ENCODE measurements around the gene PIGT. TPM values are rescaled to one million over a fixed set of nuclear protein-coding genes. Genes with fewer than 3 reads are reported as not detected.
A peak's percentile ranks its signal among the peaks of the same experiment; 100 is the strongest.

The PIGT gene
- total RNA-seq, 1 experiment from 2014 or later: 108 TPM

GRCh38 chr20:45469336-45470261 is 53.7 kb downstream of the PIGT start, which contains the start of gene WFDC2:
TSS of gene WFDC2 (plus strand) at chr20:45469753. CDS start at chr20:45469782, 29 bp downstream.
- in situ Hi-C loops (cut with HindIII; ENCODE audit: low pct_unique_long_range_greater_than_20kb, low sequenced_read_pairs): no loop called here
- BruUV-seq (replicated peaks): no TSS peak
- ChIA-PET POLR2A (no interaction called here), CTCF (interaction anchor here (0.5 to 1.4 kb wide), 3 partner anchors 9 to 147 kb away, joined by 3 to 4 read pairs (median 3); no protein-coding TSS in a partner anchor)
- peaks cover 6% of the 10 kb centered on the region for H3K4me1 ChIP-seq (ENCODE audit: control insufficient read depth, insufficient read depth, low read length)
- no peak within 1 kb of the TSS for H3K27ac ChIP-seq (ENCODE audit: low read length)
- H3K9me3 ChIP-seq (ENCODE audit: control insufficient read depth, insufficient read depth, low read depth, low read length): no peaks in the 10 kb centered on the region
- intact Hi-C loops (cut with micrococcal nuclease; ENCODE audit: unreplicated experiment): no loop called here
- TF ChIP-seq CTCF (IDR thresholded peaks at IDR 0.05): peak; percentile 38; the same call in 1 of the 2 replicates
- peak; percentile 36; the same call in 1 of the 2 replicates for TF ChIP-seq TCF7L2 (IDR thresholded peaks at IDR 0.05; ENCODE audit: low read depth, low read length)
- TF ChIP-seq SIN3A (IDR thresholded peaks at IDR 0.05; ENCODE audit: borderline replicate concordance, insufficient read depth, low read depth, low read length): no peak
- TF ChIP-seq POLR2AphosphoS5 (IDR thresholded peaks at IDR 0.05; ENCODE audit: low read depth, low read length): no peak
- no peak for TF ChIP-seq REST (IDR thresholded peaks at IDR 0.05; ENCODE audit: insufficient read depth in 1 of 2, low read depth in 2 of 2, low read length in 1 of 2)
- H3K27me3 ChIP-seq (ENCODE audit: control insufficient read depth, insufficient read depth, low read length): peaks cover 14% of the 10 kb centered on the region; the same call in 1 of the 2 replicates
- ATAC-seq (peak; percentile 64), DNase-seq (ENCODE audit: low read depth, low spot score) (no peak)
- no peaks in the 10 kb centered on the region for H3K36me3 ChIP-seq (ENCODE audit: control insufficient read depth, insufficient read depth, low read length)
- H3K4me3 ChIP-seq (ENCODE audit: low read depth in 2 of 2, low read length in 2 of 2): peak within 1 kb of the TSS; percentile 42 to 64

- no TSS peak for BruUV-seq (replicated peaks)
- DNase-seq (ENCODE audit: low read depth, low spot score): no peak
- Histone ChIP-seq H3K4me1 (ENCODE audit: control insufficient read depth, insufficient read depth, low read length) (peaks cover 6% of the 10 kb centered on the region), H3K27me3 (ENCODE audit: control insufficient read depth, insufficient read depth, low read length) (peaks cover 14% of the 10 kb centered on the region; the same call in 1 of the 2 replicates), H3K27ac (ENCODE audit: low read length) (no peak overlapping the region), H3K9me3 (ENCODE audit: control insufficient read depth, insufficient read depth, low read depth, low read length) (no peaks in the 10 kb centered on the region), H3K4me3 (ENCODE audit: low read depth in 2 of 2, low read length in 2 of 2) (peak overlapping the region; percentile 42 to 64), H3K36me3 (ENCODE audit: control insufficient read depth, insufficient read depth, low read length) (no peaks in the 10 kb centered on the region)
- TF ChIP-seq POLR2AphosphoS5 (IDR thresholded peaks at IDR 0.05; ENCODE audit: low read depth, low read length): no peak
- TF ChIP-seq TCF7L2 (IDR thresholded peaks at IDR 0.05; ENCODE audit: low read depth, low read length): no peak
- no peak for TF ChIP-seq CTCF (IDR thresholded peaks at IDR 0.05)
- TF ChIP-seq SIN3A (IDR thresholded peaks at IDR 0.05; ENCODE audit: borderline replicate concordance, insufficient read depth, low read depth, low read length): no peak
- no peak for TF ChIP-seq REST (IDR thresholded peaks at IDR 0.05; ENCODE audit: insufficient read depth in 1 of 2, low read depth in 2 of 2, low read length in 1 of 2)
- ATAC-seq: peak; percentile 91
- intact Hi-C loops (cut with micrococcal nuclease; ENCODE audit: unreplicated experiment): no loop called here
- in situ Hi-C loops (cut with HindIII; ENCODE audit: low pct_unique_long_range_greater_than_20kb, low sequenced_read_pairs): no loop called here
- ChIA-PET POLR2A (no interaction called here), CTCF (interaction anchor here (0.5 to 1.4 kb wide), 3 partner anchors 96 to 152 kb away, joined by 3 to 7 read pairs (median 4); no protein-coding TSS in a partner anchor)
Observed at GRCh38 chr20:45470262-45470931, 54.5 kb downstream of the PIGT start.
